ENCODE results near the gene TMEM108. TPM values are rescaled to one million over a fixed set of nuclear protein-coding genes. Genes with fewer than 3 reads are reported as not detected.

The TMEM108 gene
- total and polyA plus RNA-seq, 10 of the 15 experiments (the other 5 are each of a cell fraction or from before 2014, with no cell fraction given), result 0.02 to 0.58 (median 0.12) TPM; not detected in 5

DNA sequence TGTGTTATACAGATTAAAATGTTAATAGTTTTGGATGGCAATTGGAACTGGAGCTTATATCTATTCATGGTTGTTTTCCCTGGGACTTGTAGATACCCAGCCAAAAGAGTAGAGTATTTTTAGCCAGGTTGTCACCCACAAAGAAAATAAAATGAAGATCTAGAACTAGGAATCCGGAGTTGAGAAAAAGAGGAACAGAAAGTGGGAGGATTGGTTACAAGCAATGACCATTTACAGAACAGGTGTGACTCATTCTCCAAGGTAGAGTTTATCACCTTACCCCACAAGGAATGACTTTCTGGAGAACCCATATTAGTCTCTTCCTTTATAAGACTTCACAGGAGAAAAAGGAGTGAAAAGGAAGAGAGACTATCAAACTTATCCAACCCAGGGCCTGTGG, 99.8 kb downstream of the TMEM108 start (continued):
- TF ChIP-seq, protein P1, sequence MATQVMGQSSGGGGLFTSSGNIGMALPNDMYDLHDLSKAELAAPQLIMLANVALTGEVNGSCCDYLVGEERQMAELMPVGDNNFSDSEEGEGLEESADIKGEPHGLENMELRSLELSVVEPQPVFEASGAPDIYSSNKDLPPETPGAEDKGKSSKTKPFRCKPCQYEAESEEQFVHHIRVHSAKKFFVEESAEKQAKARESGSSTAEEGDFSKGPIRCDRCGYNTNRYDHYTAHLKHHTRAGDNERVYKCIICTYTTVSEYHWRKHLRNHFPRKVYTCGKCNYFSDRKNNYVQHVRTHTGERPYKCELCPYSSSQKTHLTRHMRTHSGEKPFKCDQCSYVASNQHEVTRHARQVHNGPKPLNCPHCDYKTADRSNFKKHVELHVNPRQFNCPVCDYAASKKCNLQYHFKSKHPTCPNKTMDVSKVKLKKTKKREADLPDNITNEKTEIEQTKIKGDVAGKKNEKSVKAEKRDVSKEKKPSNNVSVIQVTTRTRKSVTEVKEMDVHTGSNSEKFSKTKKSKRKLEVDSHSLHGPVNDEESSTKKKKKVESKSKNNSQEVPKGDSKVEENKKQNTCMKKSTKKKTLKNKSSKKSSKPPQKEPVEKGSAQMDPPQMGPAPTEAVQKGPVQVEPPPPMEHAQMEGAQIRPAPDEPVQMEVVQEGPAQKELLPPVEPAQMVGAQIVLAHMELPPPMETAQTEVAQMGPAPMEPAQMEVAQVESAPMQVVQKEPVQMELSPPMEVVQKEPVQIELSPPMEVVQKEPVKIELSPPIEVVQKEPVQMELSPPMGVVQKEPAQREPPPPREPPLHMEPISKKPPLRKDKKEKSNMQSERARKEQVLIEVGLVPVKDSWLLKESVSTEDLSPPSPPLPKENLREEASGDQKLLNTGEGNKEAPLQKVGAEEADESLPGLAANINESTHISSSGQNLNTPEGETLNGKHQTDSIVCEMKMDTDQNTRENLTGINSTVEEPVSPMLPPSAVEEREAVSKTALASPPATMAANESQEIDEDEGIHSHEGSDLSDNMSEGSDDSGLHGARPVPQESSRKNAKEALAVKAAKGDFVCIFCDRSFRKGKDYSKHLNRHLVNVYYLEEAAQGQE (IDR thresholded peaks at IDR 0.05; ENCODE audit: low read depth, low read length), result no peak
- TF ChIP-seq JUNB (IDR thresholded peaks at IDR 0.05), result peak; percentile 80
- TF ChIP-seq, protein P2, sequence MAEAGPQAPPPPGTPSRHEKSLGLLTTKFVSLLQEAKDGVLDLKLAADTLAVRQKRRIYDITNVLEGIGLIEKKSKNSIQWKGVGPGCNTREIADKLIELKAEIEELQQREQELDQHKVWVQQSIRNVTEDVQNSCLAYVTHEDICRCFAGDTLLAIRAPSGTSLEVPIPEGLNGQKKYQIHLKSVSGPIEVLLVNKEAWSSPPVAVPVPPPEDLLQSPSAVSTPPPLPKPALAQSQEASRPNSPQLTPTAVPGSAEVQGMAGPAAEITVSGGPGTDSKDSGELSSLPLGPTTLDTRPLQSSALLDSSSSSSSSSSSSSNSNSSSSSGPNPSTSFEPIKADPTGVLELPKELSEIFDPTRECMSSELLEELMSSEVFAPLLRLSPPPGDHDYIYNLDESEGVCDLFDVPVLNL (IDR thresholded peaks at IDR 0.05; ENCODE audit: low read depth, low read length), result no peak
- TF ChIP-seq, protein P3, sequence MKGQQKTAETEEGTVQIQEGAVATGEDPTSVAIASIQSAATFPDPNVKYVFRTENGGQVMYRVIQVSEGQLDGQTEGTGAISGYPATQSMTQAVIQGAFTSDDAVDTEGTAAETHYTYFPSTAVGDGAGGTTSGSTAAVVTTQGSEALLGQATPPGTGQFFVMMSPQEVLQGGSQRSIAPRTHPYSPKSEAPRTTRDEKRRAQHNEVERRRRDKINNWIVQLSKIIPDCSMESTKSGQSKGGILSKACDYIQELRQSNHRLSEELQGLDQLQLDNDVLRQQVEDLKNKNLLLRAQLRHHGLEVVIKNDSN (IDR thresholded peaks at IDR 0.05; ENCODE audit: borderline replicate concordance, extremely low read length, insufficient read depth, low read depth, low read length), result no peak
- TF ChIP-seq KDM1A (IDR thresholded peaks at IDR 0.05; ENCODE audit: borderline replicate concordance), result no peak
- TF ChIP-seq BACH1 (IDR thresholded peaks at IDR 0.05; ENCODE audit: borderline replicate concordance), result peak; percentile 50; the same call in 1 of the 2 replicates
- TF ChIP-seq SIN3A (IDR thresholded peaks at IDR 0.05; ENCODE audit: low read depth, low read length), result no peak
- no peak for TF ChIP-seq HDAC6 (IDR thresholded peaks at IDR 0.05; ENCODE audit: unreplicated experiment)
- TF ChIP-seq, protein P4, sequence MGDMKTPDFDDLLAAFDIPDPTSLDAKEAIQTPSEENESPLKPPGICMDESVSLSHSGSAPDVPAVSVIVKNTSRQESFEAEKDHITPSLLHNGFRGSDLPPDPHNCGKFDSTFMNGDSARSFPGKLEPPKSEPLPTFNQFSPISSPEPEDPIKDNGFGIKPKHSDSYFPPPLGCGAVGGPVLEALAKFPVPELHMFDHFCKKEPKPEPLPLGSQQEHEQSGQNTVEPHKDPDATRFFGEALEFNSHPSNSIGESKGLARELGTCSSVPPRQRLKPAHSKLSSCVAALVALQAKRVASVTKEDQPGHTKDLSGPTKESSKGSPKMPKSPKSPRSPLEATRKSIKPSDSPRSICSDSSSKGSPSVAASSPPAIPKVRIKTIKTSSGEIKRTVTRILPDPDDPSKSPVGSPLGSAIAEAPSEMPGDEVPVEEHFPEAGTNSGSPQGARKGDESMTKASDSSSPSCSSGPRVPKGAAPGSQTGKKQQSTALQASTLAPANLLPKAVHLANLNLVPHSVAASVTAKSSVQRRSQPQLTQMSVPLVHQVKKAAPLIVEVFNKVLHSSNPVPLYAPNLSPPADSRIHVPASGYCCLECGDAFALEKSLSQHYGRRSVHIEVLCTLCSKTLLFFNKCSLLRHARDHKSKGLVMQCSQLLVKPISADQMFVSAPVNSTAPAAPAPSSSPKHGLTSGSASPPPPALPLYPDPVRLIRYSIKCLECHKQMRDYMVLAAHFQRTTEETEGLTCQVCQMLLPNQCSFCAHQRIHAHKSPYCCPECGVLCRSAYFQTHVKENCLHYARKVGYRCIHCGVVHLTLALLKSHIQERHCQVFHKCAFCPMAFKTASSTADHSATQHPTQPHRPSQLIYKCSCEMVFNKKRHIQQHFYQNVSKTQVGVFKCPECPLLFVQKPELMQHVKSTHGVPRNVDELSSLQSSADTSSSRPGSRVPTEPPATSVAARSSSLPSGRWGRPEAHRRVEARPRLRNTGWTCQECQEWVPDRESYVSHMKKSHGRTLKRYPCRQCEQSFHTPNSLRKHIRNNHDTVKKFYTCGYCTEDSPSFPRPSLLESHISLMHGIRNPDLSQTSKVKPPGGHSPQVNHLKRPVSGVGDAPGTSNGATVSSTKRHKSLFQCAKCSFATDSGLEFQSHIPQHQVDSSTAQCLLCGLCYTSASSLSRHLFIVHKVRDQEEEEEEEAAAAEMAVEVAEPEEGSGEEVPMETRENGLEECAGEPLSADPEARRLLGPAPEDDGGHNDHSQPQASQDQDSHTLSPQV (IDR thresholded peaks at IDR 0.05), result no peak
- TF ChIP-seq SP1 (IDR thresholded peaks at IDR 0.05; ENCODE audit: low read depth, low read length), result no peak
- TF ChIP-seq ATF7 (IDR thresholded peaks at IDR 0.05; ENCODE audit: low read depth), result peak; percentile 74
- peak; percentile 40; the same call in 1 of the 2 replicates for TF ChIP-seq TCF3 (IDR thresholded peaks at IDR 0.05; ENCODE audit: borderline replicate concordance, insufficient read depth, low read depth, low read length)
- TF ChIP-seq, protein P5, sequence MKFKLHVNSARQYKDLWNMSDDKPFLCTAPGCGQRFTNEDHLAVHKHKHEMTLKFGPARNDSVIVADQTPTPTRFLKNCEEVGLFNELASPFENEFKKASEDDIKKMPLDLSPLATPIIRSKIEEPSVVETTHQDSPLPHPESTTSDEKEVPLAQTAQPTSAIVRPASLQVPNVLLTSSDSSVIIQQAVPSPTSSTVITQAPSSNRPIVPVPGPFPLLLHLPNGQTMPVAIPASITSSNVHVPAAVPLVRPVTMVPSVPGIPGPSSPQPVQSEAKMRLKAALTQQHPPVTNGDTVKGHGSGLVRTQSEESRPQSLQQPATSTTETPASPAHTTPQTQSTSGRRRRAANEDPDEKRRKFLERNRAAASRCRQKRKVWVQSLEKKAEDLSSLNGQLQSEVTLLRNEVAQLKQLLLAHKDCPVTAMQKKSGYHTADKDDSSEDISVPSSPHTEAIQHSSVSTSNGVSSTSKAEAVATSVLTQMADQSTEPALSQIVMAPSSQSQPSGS (IDR thresholded peaks at IDR 0.05; ENCODE audit: low read length), result peak; percentile 76; the same call in 1 of the 2 replicates
- TF ChIP-seq ZSCAN29 (IDR thresholded peaks at IDR 0.05), result no peak
- TF ChIP-seq, protein P6, sequence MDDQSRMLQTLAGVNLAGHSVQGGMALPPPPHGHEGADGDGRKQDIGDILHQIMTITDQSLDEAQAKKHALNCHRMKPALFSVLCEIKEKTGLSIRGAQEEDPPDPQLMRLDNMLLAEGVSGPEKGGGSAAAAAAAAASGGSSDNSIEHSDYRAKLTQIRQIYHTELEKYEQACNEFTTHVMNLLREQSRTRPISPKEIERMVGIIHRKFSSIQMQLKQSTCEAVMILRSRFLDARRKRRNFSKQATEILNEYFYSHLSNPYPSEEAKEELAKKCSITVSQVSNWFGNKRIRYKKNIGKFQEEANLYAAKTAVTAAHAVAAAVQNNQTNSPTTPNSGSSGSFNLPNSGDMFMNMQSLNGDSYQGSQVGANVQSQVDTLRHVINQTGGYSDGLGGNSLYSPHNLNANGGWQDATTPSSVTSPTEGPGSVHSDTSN (IDR thresholded peaks at IDR 0.05; ENCODE audit: insufficient replicate concordance, low read depth, low read length), result no peak
- TF ChIP-seq SMAD5 (IDR thresholded peaks at IDR 0.05; ENCODE audit: low read depth), result no peak
- TF ChIP-seq DPF2 (IDR thresholded peaks at IDR 0.05), result peak; percentile 93
- TF ChIP-seq NFIC (IDR thresholded peaks at IDR 0.05; ENCODE audit: low read depth, low read length), result peak; percentile 77
- TF ChIP-seq NR2C1 (IDR thresholded peaks at IDR 0.05), result no peak

Data from GM12878 (cell line).